GM23248 (cell line): ENCODE data around the gene SH3RF3.

ENCODE experiments used
- EZH2 ChIP-seq: fragments of 200-600 bp; sonication (generic); IDR thresholded peaks from 2 replicates; pipeline ENCODE4 v1.6.1; 2018; ENCODE audit warnings: antibody characterized with exemption, mild to moderate bottlenecking; ENCODE audit not compliant: insufficient read depth, poor library complexity, severe bottlenecking
- EZH2phosphoT487 ChIP-seq: fragments of 200-600 bp; sonication (generic); IDR thresholded peaks from 2 replicates; pipeline ENCODE4 v1.6.1; 2018; ENCODE audit warnings: antibody characterized with exemption, moderate library complexity, mild to moderate bottlenecking, low read depth; ENCODE audit not compliant: insufficient read depth

DNA sequence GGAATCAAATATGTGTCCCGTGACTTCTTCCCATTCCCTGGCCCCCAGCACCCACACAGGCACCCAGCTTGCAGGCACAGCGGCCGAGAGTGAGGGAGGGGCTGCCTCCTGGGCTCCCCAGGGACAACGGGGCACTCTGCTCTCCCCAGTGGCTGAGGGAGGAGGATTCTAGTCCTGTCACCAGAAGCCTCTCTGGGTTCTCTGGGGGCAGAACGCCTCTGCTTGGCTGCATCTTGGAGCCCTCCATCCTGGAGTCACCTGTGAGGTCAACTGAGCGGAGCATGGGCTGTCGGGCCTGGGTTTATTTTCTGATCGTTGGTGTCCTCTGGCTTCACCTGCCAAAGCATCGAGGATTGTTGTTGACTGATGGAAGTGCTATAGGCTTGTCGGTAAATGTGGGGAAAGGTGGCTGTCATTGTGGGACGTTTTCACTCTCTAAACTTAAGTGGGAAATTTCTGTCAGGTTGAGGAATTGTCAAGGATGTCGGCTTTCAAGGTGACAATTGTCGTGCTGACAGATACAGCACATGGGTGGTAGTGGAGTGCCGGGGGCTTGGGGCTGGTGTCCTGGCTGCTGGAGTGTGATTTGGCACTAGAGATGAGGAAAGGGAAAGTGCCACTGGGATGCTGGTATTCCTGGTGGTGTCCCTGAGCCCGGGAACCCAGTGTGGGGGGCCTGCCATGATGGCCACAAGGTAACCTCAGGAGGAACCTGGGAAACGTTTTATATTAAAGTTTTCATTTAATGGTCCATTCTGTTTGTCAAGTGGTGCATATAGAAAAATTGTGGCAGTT is 13.6 kb downstream of the SH3RF3 start:
- TF ChIP-seq EZH2 (no peak), EZH2phosphoT487 (no peak)
